Parathyroid adenoma (tissue), 2 donors: ENCODE results near the gene RAI14.

ENCODE experiments used
- H2AFZ ChIP-seq: fragments of 300-600 bp; sonication (generic); one replicate; pipeline ENCODE4 v1.7.0; 2017; ENCODE audit warnings: antibody characterized with exemption, mild to moderate bottlenecking
- H3K27ac ChIP-seq: fragments of 300-600 bp; sonication (generic); one replicate; pipeline ENCODE4 v1.7.0; 2017
- H3K27me3 ChIP-seq: fragments of 300-600 bp; sonication (generic); one replicate; pipeline ENCODE4 v1.7.0; 2017; ENCODE audit warnings: low read length; ENCODE audit not compliant: control insufficient read depth, insufficient read depth
- H3K36me3 ChIP-seq: fragments of 300-600 bp; sonication (generic); one replicate; pipeline ENCODE4 v1.7.0; 2017; ENCODE audit warnings: low read length; ENCODE audit not compliant: control insufficient read depth, insufficient read depth
- H3K4me1 ChIP-seq: fragments of 300-600 bp; sonication (generic); one replicate; pipeline ENCODE4 v1.7.0; 2017; ENCODE audit warnings: control low read depth
- H3K4me2 ChIP-seq: fragments of 300-600 bp; sonication (generic); one replicate; pipeline ENCODE4 v1.7.0; 2017; ENCODE audit warnings: low read length
- H3K4me3 ChIP-seq: fragments of 300-600 bp; sonication (generic); one replicate; pipeline ENCODE4 v1.7.0; 2017; ENCODE audit warnings: low read depth, low read length
- H3K79me2 ChIP-seq: fragments of 300-600 bp; sonication (generic); one replicate; pipeline ENCODE4 v1.7.0; 2017; ENCODE audit warnings: control low read depth
- H3K9ac ChIP-seq: fragments of 300-600 bp; sonication (generic); one replicate; pipeline ENCODE4 v1.7.0; 2017; ENCODE audit warnings: mild to moderate bottlenecking
- H3K9me3 ChIP-seq: fragments of 300-600 bp; sonication (generic); one replicate; pipeline ENCODE4 v1.7.0; 2017; ENCODE audit warnings: low read length; ENCODE audit not compliant: control insufficient read depth
- CTCF ChIP-seq: fragments of 300-600 bp; sonication (generic); IDR thresholded peaks from one replicate; pipeline ENCODE4 v1.7.0; 2017; ENCODE audit warnings: antibody characterized with exemption, mild to moderate bottlenecking
- donor health status: primary hyperparathyroidism.

The RAI14 gene

GRCh38 chr5:34655354-34655991 lies 655 bp upstream of the RAI14 start:
- no peaks in the 10 kb centered on the region for H3K36me3 ChIP-seq
- no peaks in the 10 kb centered on the region for H3K79me2 ChIP-seq
- peak overlapping the region; percentile 78 for H3K27ac ChIP-seq
- no peak for TF ChIP-seq CTCF
- H3K9ac ChIP-seq: peak overlapping the region; percentile 25
- H3K27me3 ChIP-seq: no peaks in the 10 kb centered on the region
- peaks cover 4% of the 10 kb centered on the region for H3K4me1 ChIP-seq
- peak overlapping the region; percentile 82 for H3K4me2 ChIP-seq
- peak overlapping the region; percentile 93 for H2AFZ ChIP-seq
- H3K9me3 ChIP-seq: no peaks in the 10 kb centered on the region
- peak overlapping the region; percentile 88 for H3K4me3 ChIP-seq

- TF ChIP-seq CTCF: no peak
- Histone ChIP-seq H3K4me3 (peak overlapping the region; percentile 88), H3K9ac (no peak overlapping the region), H3K9me3 (no peaks in the 10 kb centered on the region), H3K36me3 (no peaks in the 10 kb centered on the region), H2AFZ (peak overlapping the region; percentile 93), H3K27me3 (no peaks in the 10 kb centered on the region), H3K27ac (peak overlapping the region; percentile 45), H3K79me2 (no peaks in the 10 kb centered on the region), H3K4me1 (peaks cover 4% of the 10 kb centered on the region), H3K4me2 (peak overlapping the region; percentile 82)
These were observed 659 bp downstream of the RAI14 start for GRCh38 chr5:34656700-34657273.

GRCh38 chr5:34657274-34657921 lies 1.3 kb downstream of the RAI14 start:
- peaks cover 4% of the 10 kb centered on the region for H3K4me1 ChIP-seq
- H3K4me2 ChIP-seq: peak overlapping the region; percentile 82
- H3K9me3 ChIP-seq: no peaks in the 10 kb centered on the region
- H3K36me3 ChIP-seq: no peaks in the 10 kb centered on the region
- no peak overlapping the region for H3K27ac ChIP-seq
- peak overlapping the region; percentile 88 for H3K4me3 ChIP-seq
- H3K27me3 ChIP-seq: no peaks in the 10 kb centered on the region
- peak overlapping the region; percentile 93 for H2AFZ ChIP-seq
- no peaks in the 10 kb centered on the region for H3K79me2 ChIP-seq
- no peak for TF ChIP-seq CTCF
- no peak overlapping the region for H3K9ac ChIP-seq

GRCh38 chr5:34657988-34658387 lies 1.9 kb downstream of the RAI14 start:
- H3K27ac ChIP-seq: no peak overlapping the region
- H3K9me3 ChIP-seq: no peaks in the 10 kb centered on the region
- no peaks in the 10 kb centered on the region for H3K36me3 ChIP-seq
- peak overlapping the region; percentile 88 for H3K4me3 ChIP-seq
- no peaks in the 10 kb centered on the region for H3K27me3 ChIP-seq
- H2AFZ ChIP-seq: peak overlapping the region; percentile 93
- TF ChIP-seq CTCF: no peak
- no peaks in the 10 kb centered on the region for H3K79me2 ChIP-seq
- no peak overlapping the region for H3K4me2 ChIP-seq
- H3K9ac ChIP-seq: no peak overlapping the region
- peaks cover 4% of the 10 kb centered on the region for H3K4me1 ChIP-seq
